Small intestine (tissue), 7 donors: ENCODE results near the gene NTN5. TPM values are rescaled to one million over a fixed set of nuclear protein-coding genes. Genes with fewer than 3 reads are reported as not detected.

Experiments
- DNase-seq, 2 donors: peaks; one replicate each; pipeline versions ENCODE4 v3.0.0 to v3.0.0-alpha.2; 2013
- FAIRE-seq: peaks from 2 replicates; lab custom pipeline; 2012; peaks lifted over from hg19 to GRCh38; lab: Jason Lieb, UNC
- H3K27ac ChIP-seq, 3 donors: one replicate each; pipeline ENCODE4 v1.5.1; 2013; ENCODE audit warnings: low read length in 2 of 3, mild to moderate bottlenecking in 2 of 3, control low read depth in 1 of 3, inconsistent platforms in 1 of 3, low read depth in 1 of 3, moderate library complexity in 1 of 3
- H3K27me3 ChIP-seq, 3 donors: one replicate each; pipeline ENCODE4 v1.6.1; 2013; ENCODE audit warnings: low read length in 3 of 3, inconsistent platforms in 1 of 3; ENCODE audit not compliant: control insufficient read depth in 3 of 3, insufficient read depth in 3 of 3
- H3K36me3 ChIP-seq, 3 donors: one replicate each; pipeline ENCODE4 v1.6.1; 2013; ENCODE audit warnings: low read length in 3 of 3, inconsistent platforms in 1 of 3, low read depth in 1 of 3, mild to moderate bottlenecking in 1 of 3, moderate library complexity in 1 of 3; ENCODE audit not compliant: control insufficient read depth in 3 of 3, insufficient read depth in 2 of 3
- H3K4me1 ChIP-seq, 3 donors: one replicate each; pipeline ENCODE4 v1.6.1; 2013; ENCODE audit warnings: low read length in 2 of 3, inconsistent platforms in 1 of 3, low read depth in 1 of 3, mild to moderate bottlenecking in 1 of 3, moderate library complexity in 1 of 3; ENCODE audit not compliant: control insufficient read depth in 3 of 3, insufficient read depth in 2 of 3
- H3K4me3 ChIP-seq, 3 donors: one replicate each; pipeline ENCODE4 v1.5.1; 2013; ENCODE audit warnings: low read length in 3 of 3, control low read depth in 1 of 3, inconsistent platforms in 1 of 3, low read depth in 1 of 3, mild to moderate bottlenecking in 1 of 3, moderate library complexity in 1 of 3
- H3K9me3 ChIP-seq, 2 donors: one replicate each; pipeline ENCODE4 v1.6.1; 2013; ENCODE audit warnings: low read depth in 1 of 2, low read length in 1 of 2; ENCODE audit not compliant: control insufficient read depth in 2 of 2, insufficient read depth in 1 of 2
- WGBS, 3 donors: extraction: QIAGEN DNeasy Blood & Tissue Kit; methylation state at CpG; one replicate each; pipeline ENCODE4 v1.1.7; 2013; 5-methylcytosine and 5-hydroxymethylcytosine counted together
- polyA plus RNA-seq, 4 donors: library from polyadenylated mRNA; stranded (reverse) in 3 of 4; unstranded in 1 of 4; fragments of 200-250 nt in 3 of 4; fragments of 120-200 nt in 1 of 4; gene quantifications; one replicate each; pipeline versions ENCODE4 v1.2.1 to v1.2.3, GENCODE V29; 2013
- donor health status: healthy with polysubstance abuse.
- donor health status: control.
- donor health status: control.
- donor health status: Bipolar disorder and iron deficiency.
- donor health status: healthy.

Gene NTN5
- polyA plus RNA-seq, 4 donors: 0.24 to 0.32 TPM; not detected in 2

- peaks cover 0 to 40% (median 0%) of the 10 kb centered on the region in 3 donors for H3K36me3 ChIP-seq
- no peaks in the 10 kb centered on the region for H3K27me3 ChIP-seq
- FAIRE-seq (no peak), DNase-seq (peak in 1 of 2 donors; percentile 31)
- WGBS, 3 donors: 60 to 65% (median 63%) methylated on average over 3 of the region's 3 CpGs
- H3K27ac ChIP-seq: peak overlapping the region; percentile 79 to 87 (median 85)
- peaks cover 12 to 77% (median 18%) of the 10 kb centered on the region in 3 donors for H3K4me1 ChIP-seq
- H3K4me3 ChIP-seq: no peak overlapping the region
- H3K9me3 ChIP-seq: no peaks in the 10 kb centered on the region
These were observed 41.6 kb downstream of the NTN5 start for GRCh38 chr19:48631225-48631624.

DNA sequence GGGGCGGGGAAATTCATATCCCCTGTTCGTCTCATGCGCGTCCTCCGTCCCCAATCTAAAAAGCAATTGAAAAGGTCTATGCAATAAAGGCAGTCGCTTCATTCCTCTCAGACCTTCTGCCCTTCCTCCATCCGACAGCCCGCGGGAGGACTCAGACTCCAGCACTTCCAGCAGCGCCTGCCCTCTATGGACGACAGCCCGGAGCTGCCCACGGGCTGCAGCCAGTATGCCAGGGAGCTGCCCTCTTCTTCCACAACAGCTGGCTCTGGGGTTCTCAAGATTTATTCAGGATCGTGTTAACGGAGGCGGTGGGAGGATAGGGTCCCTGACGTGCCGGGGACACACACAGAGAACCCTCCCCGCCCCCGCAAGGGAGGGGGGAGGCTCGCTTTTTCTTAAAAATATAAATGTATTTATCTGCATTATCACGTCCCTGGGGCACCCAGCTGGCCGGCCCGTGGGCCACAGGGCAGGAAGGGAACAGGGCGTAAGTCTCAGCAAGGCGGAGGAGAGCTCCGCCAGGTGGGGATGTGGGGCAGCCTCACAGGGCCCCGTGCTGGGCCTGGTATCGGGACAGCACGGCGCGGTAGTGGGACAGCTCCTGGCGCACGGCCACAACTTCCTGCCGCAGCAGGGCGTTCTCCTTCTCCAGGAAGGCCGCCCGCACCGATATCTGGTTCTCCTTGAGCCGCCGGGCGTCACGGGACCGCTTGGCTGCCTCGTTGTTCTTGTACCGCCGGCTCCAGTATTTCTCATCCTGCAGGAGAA is 42.3 kb downstream of the NTN5 start:
- FAIRE-seq: no peak
- Histone ChIP-seq H3K4me1 (peaks cover 12 to 80% (median 18%) of the 10 kb centered on the region in 3 donors), H3K36me3 (peaks cover 0 to 47% (median 0%) of the 10 kb centered on the region in 3 donors), H3K9me3 (no peaks in the 10 kb centered on the region), H3K27me3 (no peaks in the 10 kb centered on the region), H3K27ac (peak overlapping the region; percentile 79 to 87 (median 85)), H3K4me3 (peak overlapping the region in 2 of 3 donors; percentile 12 to 29)
- DNase-seq: peak; percentile 72 to 80
- WGBS, 3 donors: 7 to 31% (median 28%) methylated on average over 40 to 47 of the region's 47 CpGs

DNA sequence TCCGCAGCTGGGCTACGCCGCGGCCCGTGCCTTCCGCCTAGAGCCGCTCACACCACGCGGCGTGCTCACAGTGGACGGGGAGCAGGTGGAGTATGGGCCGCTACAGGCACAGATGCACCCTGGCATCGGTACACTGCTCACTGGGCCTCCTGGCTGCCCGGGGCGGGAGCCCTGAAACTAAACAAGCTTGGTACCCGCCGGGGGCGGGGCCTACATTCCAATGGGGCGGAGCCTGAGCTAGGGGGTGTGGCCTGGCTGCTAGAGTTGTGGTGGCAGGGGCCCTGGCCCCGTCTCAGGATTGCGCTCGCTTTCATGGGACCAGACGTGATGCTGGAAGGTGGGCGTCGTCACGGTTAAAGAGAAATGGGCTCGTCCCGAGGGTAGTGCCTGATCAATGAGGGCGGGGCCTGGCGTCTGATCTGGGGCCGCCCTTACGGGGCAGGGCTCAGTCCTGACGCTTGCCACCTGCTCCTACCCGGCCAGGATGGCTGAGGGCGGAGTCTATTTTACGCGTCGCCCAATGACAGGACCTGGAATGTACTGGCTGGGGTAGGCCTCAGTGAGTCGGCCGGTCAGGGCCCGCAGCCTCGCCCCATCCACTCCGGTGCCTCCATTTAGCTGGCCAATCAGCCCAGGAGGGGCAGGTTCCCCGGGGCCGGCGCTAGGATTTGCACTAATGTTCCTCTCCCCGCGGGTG is 43.1 kb downstream of the NTN5 start:
- Histone ChIP-seq H3K4me3 (peak overlapping the region in 1 of 3 donors; percentile 29), H3K27ac (peak overlapping the region; percentile 79 to 87 (median 85)), H3K27me3 (no peaks in the 10 kb centered on the region), H3K36me3 (peaks cover 0 to 47% (median 0%) of the 10 kb centered on the region in 3 donors), H3K4me1 (peaks cover 11 to 81% (median 15%) of the 10 kb centered on the region in 3 donors), H3K9me3 (no peaks in the 10 kb centered on the region)
- 35 to 55% (median 51%) methylated on average over 35 to 48 of the region's 48 CpGs for WGBS, 3 donors
- FAIRE-seq (no peak), DNase-seq (peak; percentile 89 to 98)

DNA sequence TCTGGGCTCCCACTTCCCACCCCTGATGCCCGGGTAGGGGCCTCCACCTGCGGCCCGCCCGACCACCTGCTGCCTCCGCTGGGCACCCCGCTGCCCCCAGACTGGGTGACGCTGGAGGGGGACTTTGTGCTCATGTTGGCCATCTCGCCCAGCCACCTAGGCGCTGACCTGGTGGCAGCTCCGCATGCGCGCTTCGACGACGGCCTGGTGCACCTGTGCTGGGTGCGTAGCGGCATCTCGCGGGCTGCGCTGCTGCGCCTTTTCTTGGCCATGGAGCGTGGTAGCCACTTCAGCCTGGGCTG is 43.6 kb downstream of the NTN5 start:
- H3K4me1 ChIP-seq: peaks cover 10 to 81% (median 12%) of the 10 kb centered on the region in 3 donors
- no peaks in the 10 kb centered on the region for H3K27me3 ChIP-seq
- peak overlapping the region; percentile 79 to 87 (median 82) for H3K27ac ChIP-seq
- no peaks in the 10 kb centered on the region for H3K9me3 ChIP-seq
- H3K4me3 ChIP-seq: no peak overlapping the region
- no peak for DNase-seq
- no peak for FAIRE-seq
- H3K36me3 ChIP-seq: peaks cover 0 to 47% (median 0%) of the 10 kb centered on the region in 3 donors
- 86 to 91% (median 88%) methylated on average over 22 of the region's 22 CpGs for WGBS, 3 donors

DNA sequence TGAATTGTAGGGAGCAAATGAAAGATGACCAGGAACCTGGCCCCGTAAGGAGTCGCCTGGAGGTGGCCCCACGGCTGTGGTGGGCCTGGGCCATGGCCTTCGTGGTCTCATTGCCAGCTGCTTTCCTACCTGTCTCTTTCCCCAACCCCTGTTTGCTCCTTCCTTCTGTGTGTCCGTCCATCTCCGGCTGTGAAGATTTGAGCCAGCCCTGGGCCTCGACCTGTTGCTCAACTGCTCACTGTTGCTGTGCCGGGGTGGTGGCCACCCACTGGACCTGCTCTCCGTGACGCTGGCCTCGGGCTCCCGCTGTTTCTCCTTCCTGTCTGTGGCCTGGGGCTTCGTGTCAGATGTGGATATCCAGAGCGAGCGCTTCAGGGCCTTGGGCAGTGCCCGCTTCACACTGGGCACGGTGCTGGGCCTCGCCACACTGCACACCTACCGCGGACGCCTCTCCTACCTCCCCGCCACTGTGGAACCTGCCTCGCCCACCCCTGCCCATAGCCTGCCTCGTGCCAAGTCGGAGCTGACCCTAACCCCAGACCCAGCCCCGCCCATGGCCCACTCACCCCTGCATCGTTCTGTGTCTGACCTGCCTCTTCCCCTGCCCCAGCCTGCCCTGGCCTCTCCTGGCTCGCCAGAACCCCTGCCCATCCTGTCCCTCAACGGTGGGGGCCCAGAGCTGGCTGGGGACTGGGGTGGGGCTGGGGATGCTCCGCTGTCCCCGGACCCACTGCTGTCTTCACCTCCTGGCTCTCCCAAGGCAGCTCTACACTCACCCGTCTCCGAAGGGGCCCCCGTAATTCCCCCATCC is 44.1 kb downstream of the NTN5 start:
- H3K36me3 ChIP-seq: peaks cover 0 to 47% (median 0%) of the 10 kb centered on the region in 3 donors
- H3K4me1 ChIP-seq: peaks cover 8 to 77% (median 10%) of the 10 kb centered on the region in 3 donors
- H3K27me3 ChIP-seq: no peaks in the 10 kb centered on the region
- 73 to 81% (median 77%) methylated on average over 27 to 34 of the region's 34 CpGs for WGBS, 3 donors
- no peaks in the 10 kb centered on the region for H3K9me3 ChIP-seq
- no peak for FAIRE-seq
- peak overlapping the region in 2 of 3 donors; percentile 79 to 82 for H3K27ac ChIP-seq
- H3K4me3 ChIP-seq: no peak overlapping the region
- no peak for DNase-seq

GRCh38 chr19:48627865-48628314 is 44.9 kb downstream of the NTN5 start:
- H3K4me1 ChIP-seq: peaks cover 5 to 77% (median 10%) of the 10 kb centered on the region in 3 donors
- peak overlapping the region in 1 of 3 donors; percentile 12 for H3K4me3 ChIP-seq
- WGBS, 3 donors: 69 to 81% (median 71%) methylated on average over 13 to 17 of the region's 17 CpGs
- peaks cover 0 to 47% (median 0%) of the 10 kb centered on the region in 3 donors for H3K36me3 ChIP-seq
- FAIRE-seq (no peak), DNase-seq (no peak)
- peak overlapping the region; percentile 78 to 87 (median 83) for H3K27ac ChIP-seq
- H3K27me3 ChIP-seq: no peaks in the 10 kb centered on the region
- H3K9me3 ChIP-seq: no peaks in the 10 kb centered on the region

GRCh38 chr19:48627201-48627864 is 45.5 kb downstream of the NTN5 start:
- Histone ChIP-seq H3K4me1 (peaks cover 5 to 71% (median 10%) of the 10 kb centered on the region in 3 donors), H3K36me3 (peaks cover 0 to 46% (median 0%) of the 10 kb centered on the region in 3 donors), H3K27ac (peak overlapping the region; percentile 78 to 87 (median 83)), H3K27me3 (no peaks in the 10 kb centered on the region), H3K9me3 (no peaks in the 10 kb centered on the region), H3K4me3 (peak overlapping the region in 1 of 3 donors; percentile 12)
- WGBS, 3 donors: 35 to 72% (median 45%) methylated on average over 6 of the region's 6 CpGs
- FAIRE-seq: no peak
- DNase-seq: peak; percentile 89 to 94
